ENCODE results near the gene ATAD3B. TPM values are rescaled to one million over a fixed set of nuclear protein-coding genes. Genes with fewer than 3 reads are reported as not detected.

ATAD3B gene
- total RNA-seq, 2 donors from 2014 or later: 15.4 to 30.9 TPM

DNA sequence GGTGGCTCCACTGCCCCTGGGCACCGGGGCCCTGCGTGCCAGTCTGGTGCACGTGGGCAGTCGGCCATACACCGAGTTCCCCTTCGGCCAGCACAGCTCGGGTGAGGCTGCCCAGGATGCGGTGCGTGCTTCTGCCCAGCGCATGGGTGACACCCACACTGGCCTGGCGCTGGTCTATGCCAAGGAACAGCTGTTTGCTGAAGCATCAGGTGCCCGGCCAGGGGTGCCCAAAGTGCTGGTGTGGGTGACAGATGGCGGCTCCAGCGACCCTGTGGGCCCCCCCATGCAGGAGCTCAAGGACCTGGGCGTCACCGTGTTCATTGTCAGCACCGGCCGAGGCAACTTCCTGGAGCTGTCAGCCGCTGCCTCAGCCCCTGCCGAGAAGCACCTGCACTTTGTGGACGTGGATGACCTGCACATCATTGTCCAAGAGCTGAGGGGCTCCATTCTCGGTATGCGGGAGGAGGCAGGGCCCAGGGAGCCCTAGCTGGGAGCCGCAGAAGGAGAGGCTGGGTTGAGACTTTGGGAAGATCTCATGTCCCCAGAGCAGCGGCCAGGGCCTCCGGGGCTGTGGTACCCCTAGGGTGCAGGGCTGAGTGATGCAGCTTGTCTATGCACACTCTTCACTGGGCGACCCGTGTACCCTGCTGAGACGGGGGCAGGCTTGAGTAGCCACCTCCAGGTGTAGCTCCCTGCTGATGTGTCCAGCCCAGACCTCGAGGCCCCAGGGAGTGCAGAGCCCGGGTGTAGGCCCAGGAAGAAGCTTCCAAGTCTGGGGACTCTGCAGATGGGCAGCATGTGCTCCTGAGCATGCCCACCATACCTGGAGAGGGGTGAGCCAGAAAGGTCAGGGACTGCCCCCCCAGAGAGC is 34.3 kb upstream of the ATAD3B start:
- peaks cover 9 to 36% of the 10 kb centered on the region in 2 donors for H3K4me1 ChIP-seq (ENCODE audit: control insufficient read depth in 1 of 2, low read depth in 2 of 2)
- H3K27ac ChIP-seq: no peak overlapping the region
- no peak overlapping the region for H3K4me3 ChIP-seq
- no peaks in the 10 kb centered on the region for H3K27me3 ChIP-seq (replicated peaks; ENCODE audit: insufficient read depth)
- no peaks in the 10 kb centered on the region for H3K9me3 ChIP-seq
- no peak for ATAC-seq (ENCODE audit: insufficient number of reproducible peaks, low FRiP score, low read depth)
- TF ChIP-seq, protein P1, sequence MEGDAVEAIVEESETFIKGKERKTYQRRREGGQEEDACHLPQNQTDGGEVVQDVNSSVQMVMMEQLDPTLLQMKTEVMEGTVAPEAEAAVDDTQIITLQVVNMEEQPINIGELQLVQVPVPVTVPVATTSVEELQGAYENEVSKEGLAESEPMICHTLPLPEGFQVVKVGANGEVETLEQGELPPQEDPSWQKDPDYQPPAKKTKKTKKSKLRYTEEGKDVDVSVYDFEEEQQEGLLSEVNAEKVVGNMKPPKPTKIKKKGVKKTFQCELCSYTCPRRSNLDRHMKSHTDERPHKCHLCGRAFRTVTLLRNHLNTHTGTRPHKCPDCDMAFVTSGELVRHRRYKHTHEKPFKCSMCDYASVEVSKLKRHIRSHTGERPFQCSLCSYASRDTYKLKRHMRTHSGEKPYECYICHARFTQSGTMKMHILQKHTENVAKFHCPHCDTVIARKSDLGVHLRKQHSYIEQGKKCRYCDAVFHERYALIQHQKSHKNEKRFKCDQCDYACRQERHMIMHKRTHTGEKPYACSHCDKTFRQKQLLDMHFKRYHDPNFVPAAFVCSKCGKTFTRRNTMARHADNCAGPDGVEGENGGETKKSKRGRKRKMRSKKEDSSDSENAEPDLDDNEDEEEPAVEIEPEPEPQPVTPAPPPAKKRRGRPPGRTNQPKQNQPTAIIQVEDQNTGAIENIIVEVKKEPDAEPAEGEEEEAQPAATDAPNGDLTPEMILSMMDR (IDR thresholded peaks at IDR 0.05): no peak
- H3K36me3 ChIP-seq: no peaks in the 10 kb centered on the region
- DNase-seq (ENCODE audit: low spot score): no peak

DNA sequence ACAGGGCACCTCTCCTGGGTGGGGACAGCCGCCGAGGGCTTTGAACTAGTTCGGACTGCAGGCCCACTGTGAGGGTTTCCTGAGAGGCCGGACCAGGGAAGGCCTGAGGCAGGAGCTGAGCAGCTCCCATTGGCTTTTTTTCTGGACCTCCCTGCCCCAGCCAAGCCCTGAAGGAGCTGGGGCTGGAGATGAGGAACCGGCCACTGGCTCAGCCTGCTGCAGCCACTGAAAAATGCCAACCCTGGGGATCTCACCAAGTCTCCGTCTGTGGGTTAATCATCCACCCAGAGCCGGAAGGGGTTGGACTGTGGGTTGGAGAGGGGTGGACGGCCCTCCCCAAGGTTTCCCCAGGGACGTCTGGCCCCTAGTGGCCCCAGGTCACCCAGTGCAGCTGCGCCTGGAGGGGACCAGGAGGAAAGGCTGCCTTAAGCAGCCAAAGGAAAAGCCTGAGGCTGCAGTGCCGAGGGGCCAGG is 33.6 kb upstream of the ATAD3B start:
- H3K4me3 ChIP-seq: no peak overlapping the region
- no peaks in the 10 kb centered on the region for H3K36me3 ChIP-seq
- ATAC-seq (ENCODE audit: insufficient number of reproducible peaks, low FRiP score, low read depth) (no peak), DNase-seq (ENCODE audit: low spot score) (no peak)
- TF ChIP-seq, protein P1 (IDR thresholded peaks at IDR 0.05): no peak
- H3K9me3 ChIP-seq: no peaks in the 10 kb centered on the region
- no peak overlapping the region for H3K27ac ChIP-seq
- H3K27me3 ChIP-seq (replicated peaks; ENCODE audit: insufficient read depth): no peaks in the 10 kb centered on the region
- peaks cover 9 to 36% of the 10 kb centered on the region in 2 donors for H3K4me1 ChIP-seq (ENCODE audit: control insufficient read depth in 1 of 2, low read depth in 2 of 2)

DNA sequence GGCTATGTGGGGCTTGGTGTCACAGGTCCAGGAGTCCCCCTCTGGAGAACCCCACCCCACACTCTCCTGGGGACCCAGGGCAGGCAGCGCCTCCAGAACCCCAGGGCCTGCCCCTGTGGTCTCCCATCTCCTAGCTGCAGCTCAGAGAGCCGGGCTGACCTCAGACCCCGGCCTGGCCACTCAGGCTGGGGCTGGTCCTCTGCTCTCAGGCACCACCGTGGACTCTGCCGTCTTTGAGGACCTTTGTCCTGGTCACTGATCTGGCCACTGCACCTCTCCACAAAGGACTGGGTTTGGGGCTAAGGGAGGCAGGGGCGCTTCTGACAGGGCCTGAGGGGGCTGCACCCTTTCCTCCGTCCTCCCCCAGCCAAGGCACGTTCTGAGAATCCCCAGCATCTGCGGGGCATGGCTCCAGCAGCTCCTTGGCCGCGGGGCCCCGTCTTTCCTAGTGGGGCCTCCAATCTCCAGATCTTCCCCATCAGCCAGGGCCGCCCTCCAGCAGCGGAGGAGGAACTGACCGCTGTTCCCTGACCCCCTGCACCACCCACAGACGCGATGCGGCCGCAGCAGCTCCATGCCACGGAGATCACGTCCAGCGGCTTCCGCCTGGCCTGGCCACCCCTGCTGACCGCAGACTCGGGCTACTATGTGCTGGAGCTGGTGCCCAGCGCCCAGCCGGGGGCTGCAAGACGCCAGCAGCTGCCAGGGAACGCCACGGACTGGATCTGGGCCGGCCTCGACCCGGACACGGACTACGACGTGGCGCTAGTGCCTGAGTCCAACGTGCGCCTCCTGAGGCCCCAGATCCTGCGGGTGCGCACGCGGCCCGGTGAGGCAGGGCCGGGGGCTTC is 32.8 kb upstream of the ATAD3B start:
- TF ChIP-seq, protein P1 (IDR thresholded peaks at IDR 0.05): no peak
- H3K4me3 ChIP-seq: no peak overlapping the region
- H3K36me3 ChIP-seq: no peaks in the 10 kb centered on the region
- H3K27ac ChIP-seq: no peak overlapping the region
- H3K4me1 ChIP-seq (ENCODE audit: control insufficient read depth in 1 of 2, low read depth in 2 of 2): peaks cover 9 to 30% of the 10 kb centered on the region in 2 donors
- H3K9me3 ChIP-seq: no peaks in the 10 kb centered on the region
- ATAC-seq (ENCODE audit: insufficient number of reproducible peaks, low FRiP score, low read depth) (no peak), DNase-seq (ENCODE audit: low spot score) (no peak)
- no peaks in the 10 kb centered on the region for H3K27me3 ChIP-seq (replicated peaks; ENCODE audit: insufficient read depth)

DNA sequence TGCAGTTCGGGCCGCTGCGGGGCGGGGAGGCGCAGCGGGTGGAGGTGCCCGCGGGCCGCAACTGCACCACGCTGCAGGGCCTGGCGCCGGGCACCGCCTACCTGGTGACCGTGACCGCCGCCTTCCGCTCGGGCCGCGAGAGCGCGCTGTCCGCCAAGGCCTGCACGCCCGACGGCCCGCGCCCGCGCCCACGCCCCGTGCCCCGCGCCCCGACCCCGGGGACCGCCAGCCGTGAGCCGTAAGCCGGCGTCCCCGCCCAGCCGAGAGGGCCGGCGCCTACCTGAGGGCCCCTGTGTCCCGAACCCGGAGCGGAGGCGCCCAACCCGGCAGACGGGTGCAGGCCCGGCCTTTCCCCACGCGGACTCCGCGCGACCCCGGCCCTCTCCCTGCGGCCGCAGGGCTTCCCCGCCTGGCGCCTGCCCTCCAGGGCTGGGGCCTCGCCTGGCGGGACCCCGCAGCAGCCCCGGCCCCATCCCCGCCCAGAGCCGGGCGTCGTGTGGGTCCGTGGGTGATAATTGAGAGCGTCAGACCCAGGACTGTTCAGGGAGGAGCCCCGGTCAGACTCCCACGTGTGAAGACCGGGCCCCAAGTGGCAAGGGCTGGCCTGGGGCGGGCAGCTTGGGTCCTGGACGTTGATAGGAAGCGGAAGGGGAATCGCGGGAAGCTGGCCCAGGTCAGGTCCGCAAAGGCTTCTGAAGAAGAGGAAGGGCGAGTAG is 31.9 kb upstream of the ATAD3B start:
- ATAC-seq (ENCODE audit: insufficient number of reproducible peaks, low FRiP score, low read depth): no peak
- Histone ChIP-seq H3K36me3 (no peaks in the 10 kb centered on the region), H3K9me3 (no peaks in the 10 kb centered on the region), H3K4me1 (ENCODE audit: control insufficient read depth in 1 of 2, low read depth in 2 of 2) (peaks cover 6 to 21% of the 10 kb centered on the region in 2 donors), H3K4me3 (no peak overlapping the region), H3K27me3 (replicated peaks; ENCODE audit: insufficient read depth) (no peaks in the 10 kb centered on the region), H3K27ac (no peak overlapping the region)
- DNase-seq (ENCODE audit: low spot score): no peak
- TF ChIP-seq, protein P1 (IDR thresholded peaks at IDR 0.05): no peak

Data from thoracic aorta (tissue), 2 donors.